PFSK-1 (cell line): ENCODE results near the gene KRT31.

Experiments
- FOXP2 ChIP-seq: optimal IDR thresholded peaks from 2 replicates; pipeline ENCODE3; 2011; ENCODE audit warnings: borderline replicate concordance, control low read depth, inconsistent platforms; ENCODE audit not compliant: insufficient read depth; ENCODE audit errors: extremely low read length, extremely low read depth
- POLR2AphosphoS5 ChIP-seq: IDR thresholded peaks from 2 replicates; pipeline ENCODE4 v1.6.1; 2012; ENCODE audit warnings: low read depth, mild to moderate bottlenecking, control low read depth, low read length, moderate library complexity
- REST ChIP-seq, 2 experiments: IDR thresholded peaks; 2 replicates each; pipeline versions ENCODE4 v1.6.1 to v1.8.0; 2011 to 2012; ENCODE audit warnings: low read depth in 2 of 2, low read length in 2 of 2, control low read depth in 1 of 2, inconsistent platforms in 1 of 2, mild to moderate bottlenecking in 1 of 2, moderate library complexity in 1 of 2; ENCODE audit not compliant: insufficient read depth in 1 of 2
- SIN3A ChIP-seq: IDR thresholded peaks from 2 replicates; pipeline ENCODE4 v1.6.1; 2012; ENCODE audit warnings: mild to moderate bottlenecking, low read length, moderate library complexity, borderline replicate concordance; ENCODE audit not compliant: insufficient read depth
- TAF1 ChIP-seq: IDR thresholded peaks from 2 replicates; pipeline ENCODE4 v1.6.1; 2012; ENCODE audit warnings: low read length, control low read depth, borderline replicate concordance; ENCODE audit not compliant: insufficient read depth

GRCh38 chr17:41386227-41386626, 11.2 kb downstream of the KRT31 start:
- no peak for TF ChIP-seq SIN3A
- no peak for TF ChIP-seq POLR2AphosphoS5
- no peak for TF ChIP-seq FOXP2
- TF ChIP-seq TAF1: no peak
- no peak for TF ChIP-seq REST (IDR thresholded peaks at IDR 0.05; ENCODE audit: insufficient read depth in 1 of 2, low read depth in 2 of 2, low read length in 2 of 2)
